ENCODE results near the gene SLC43A2. TPM values are rescaled to one million over a fixed set of nuclear protein-coding genes. Genes with fewer than 3 reads are reported as not detected.
A peak's percentile ranks its signal among the peaks of the same experiment; 100 is the strongest.

SLC43A2 gene
- total and polyA plus RNA-seq, 2 donors (not counting 3 experiments of a cell fraction or from before 2014, with no cell fraction given): 41.7 to 52.0 TPM

DNA sequence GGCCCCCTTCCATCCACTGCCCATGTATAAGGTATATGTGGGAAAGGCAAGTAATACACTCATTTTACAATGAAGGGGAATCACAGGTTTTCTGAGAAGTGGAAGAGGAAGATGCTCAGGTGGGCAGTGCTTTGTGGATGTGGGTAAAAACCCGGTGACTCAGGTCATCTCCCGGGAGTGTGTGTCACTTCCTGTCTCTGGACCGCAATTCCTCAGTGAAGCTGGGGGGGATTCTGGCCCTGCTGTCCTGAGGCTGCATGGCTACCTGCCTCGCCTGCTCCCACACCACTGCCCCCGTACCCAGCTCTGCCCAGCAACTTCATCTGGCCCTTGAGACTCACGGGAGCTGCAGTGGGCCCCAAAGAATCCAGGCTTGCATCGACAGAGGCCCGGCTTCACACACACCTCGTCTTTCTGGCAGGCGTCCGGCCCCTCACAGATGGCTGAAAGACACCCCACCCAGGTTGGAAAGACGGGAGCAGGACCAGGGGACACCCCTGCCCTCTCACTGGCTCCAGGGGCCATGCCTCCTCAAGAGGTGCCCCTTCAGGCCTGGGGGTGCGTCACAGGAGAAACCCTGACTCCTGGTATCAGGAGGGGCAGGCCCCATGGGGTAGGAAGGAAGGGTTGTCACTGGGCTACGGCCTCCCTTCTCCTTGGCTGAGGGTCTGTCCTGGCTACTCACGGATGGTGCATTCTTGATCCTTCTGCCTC lies 16.0 kb upstream of the SLC43A2 start:
- BruUV-seq (replicated peaks): TSS peak; percentile 28
- H3K79me2 ChIP-seq (ENCODE audit: control insufficient read depth, insufficient read depth, low read length): peaks cover 14% of the 10 kb centered on the region
- intact Hi-C loops (cut with micrococcal nuclease) (loop anchor here (1.0 kb wide), 3 partner anchors 16 to 385 kb away; partner anchors contain the start of gene SLC43A2), dilution Hi-C loops (cut with MboI; ENCODE audit: extremely low pct_ligation_motif_present, low sequenced_read_pairs) (no loop called here)
- H3K4me1 ChIP-seq (ENCODE audit: control insufficient read depth, extremely low read depth, insufficient read depth, low read length): peaks cover 35% of the 10 kb centered on the region
- H3K9me3 ChIP-seq (replicated peaks; ENCODE audit: control insufficient read depth, insufficient read depth, low read length): no peaks in the 10 kb centered on the region
- H3K27ac ChIP-seq (ENCODE audit: insufficient read depth, low read depth, low read length): peak overlapping the region; percentile 72
- H3K9me1 ChIP-seq (replicated peaks; ENCODE audit: control insufficient read depth, extremely low read depth, insufficient read depth, low read length): no peaks in the 10 kb centered on the region
- peak overlapping the region; percentile 84 for H3K9ac ChIP-seq (replicated peaks; ENCODE audit: extremely low read depth, insufficient read depth, low read length)
- H3K4me2 ChIP-seq (ENCODE audit: insufficient read depth, low read length): peak overlapping the region; percentile 53
- TF ChIP-seq GATA2 (IDR thresholded peaks at IDR 0.05; ENCODE audit: insufficient read depth, insufficient read length, low read depth, low read length) (no peak), MYC (IDR thresholded peaks at IDR 0.05; ENCODE audit: low read depth, low read length) (no peak), FOS (IDR thresholded peaks at IDR 0.05; ENCODE audit: borderline replicate concordance, insufficient read depth, low read length) (peak; percentile 61), EZH2 (IDR thresholded peaks at IDR 0.05; ENCODE audit: borderline replicate concordance, low read depth, low read length, severe bottlenecking) (no peak), POLR2AphosphoS5 (IDR thresholded peaks at IDR 0.05; ENCODE audit: insufficient read depth, low read depth, low read length) (peak; percentile 43), JUN (IDR thresholded peaks at IDR 0.05; ENCODE audit: borderline replicate concordance, insufficient read depth, insufficient read length, low read depth) (peak; percentile 51), POLR2A (IDR thresholded peaks at IDR 0.05; ENCODE audit: low read depth, low read length) (no peak)
- TF ChIP-seq, protein P1, sequence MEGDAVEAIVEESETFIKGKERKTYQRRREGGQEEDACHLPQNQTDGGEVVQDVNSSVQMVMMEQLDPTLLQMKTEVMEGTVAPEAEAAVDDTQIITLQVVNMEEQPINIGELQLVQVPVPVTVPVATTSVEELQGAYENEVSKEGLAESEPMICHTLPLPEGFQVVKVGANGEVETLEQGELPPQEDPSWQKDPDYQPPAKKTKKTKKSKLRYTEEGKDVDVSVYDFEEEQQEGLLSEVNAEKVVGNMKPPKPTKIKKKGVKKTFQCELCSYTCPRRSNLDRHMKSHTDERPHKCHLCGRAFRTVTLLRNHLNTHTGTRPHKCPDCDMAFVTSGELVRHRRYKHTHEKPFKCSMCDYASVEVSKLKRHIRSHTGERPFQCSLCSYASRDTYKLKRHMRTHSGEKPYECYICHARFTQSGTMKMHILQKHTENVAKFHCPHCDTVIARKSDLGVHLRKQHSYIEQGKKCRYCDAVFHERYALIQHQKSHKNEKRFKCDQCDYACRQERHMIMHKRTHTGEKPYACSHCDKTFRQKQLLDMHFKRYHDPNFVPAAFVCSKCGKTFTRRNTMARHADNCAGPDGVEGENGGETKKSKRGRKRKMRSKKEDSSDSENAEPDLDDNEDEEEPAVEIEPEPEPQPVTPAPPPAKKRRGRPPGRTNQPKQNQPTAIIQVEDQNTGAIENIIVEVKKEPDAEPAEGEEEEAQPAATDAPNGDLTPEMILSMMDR (IDR thresholded peaks at IDR 0.05; ENCODE audit: extremely low read depth in 1 of 2, insufficient read depth in 1 of 2, low read depth in 1 of 2, low read length in 2 of 2): no peak
- TF ChIP-seq, protein P2, sequence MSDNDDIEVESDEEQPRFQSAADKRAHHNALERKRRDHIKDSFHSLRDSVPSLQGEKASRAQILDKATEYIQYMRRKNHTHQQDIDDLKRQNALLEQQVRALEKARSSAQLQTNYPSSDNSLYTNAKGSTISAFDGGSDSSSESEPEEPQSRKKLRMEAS (IDR thresholded peaks at IDR 0.05; ENCODE audit: insufficient read depth, insufficient read length): no peak
- ChIA-PET CTCF (interaction anchor here (1.3 to 7.7 kb wide), 5 partner anchors 15 to 385 kb away, joined by 3 to 218 read pairs (median 7); partner anchors contain the start of gene SLC43A2), POLR2A (interaction anchor here (1.3 kb wide), 1 partner anchor 72 kb away, joined by 4 read pairs; no protein-coding TSS in a partner anchor)
- H3K36me3 ChIP-seq (ENCODE audit: control insufficient read depth in 2 of 2, extremely low read depth in 1 of 2, insufficient read depth in 2 of 2, low read length in 2 of 2): peaks cover 0 to 10% of the 10 kb centered on the region in 2 experiments
- peak; percentile 60 for DNase-seq (ENCODE audit: low read depth, low spot score)
- no peaks in the 10 kb centered on the region for H4K20me1 ChIP-seq (replicated peaks; ENCODE audit: control insufficient read depth, extremely low read depth, insufficient read depth, low read length)
- no peak overlapping the region for H2AFZ ChIP-seq (ENCODE audit: low read depth, low read length)
- no peaks in the 10 kb centered on the region for H3K27me3 ChIP-seq (ENCODE audit: control insufficient read depth in 2 of 2, insufficient read depth in 2 of 2, low read length in 2 of 2)
- peak overlapping the region; percentile 72 to 80 (median 78) for H3K4me3 ChIP-seq (replicated peaks in 1 of 3; ENCODE audit: insufficient read depth in 1 of 3, low read depth in 1 of 3, low read length in 3 of 3)
- FAIRE-seq: peak; percentile 86

Measured in endothelial cell of umbilical vein (primary cell).